Measurements from ENCODE around the gene CX3CR1. TPM values are rescaled to one million over a fixed set of nuclear protein-coding genes. Genes with fewer than 3 reads are reported as not detected.

CX3CR1 gene
- total and polyA plus RNA-seq, 7 donors, result 0.03 to 1.9 (median 0.55) TPM

GRCh38 chr3:39284457-39284881 lies 4.6 kb upstream of the CX3CR1 start:
- intact Hi-C loops (cut with DNase I), result no loop called here
- H3K27ac ChIP-seq, result no peak overlapping the region
- ATAC-seq, result no peak
- 55 to 71% (median 61%) methylated on average over 5 of the region's 5 CpGs for WGBS, 3 donors
- TF ChIP-seq, protein P1, sequence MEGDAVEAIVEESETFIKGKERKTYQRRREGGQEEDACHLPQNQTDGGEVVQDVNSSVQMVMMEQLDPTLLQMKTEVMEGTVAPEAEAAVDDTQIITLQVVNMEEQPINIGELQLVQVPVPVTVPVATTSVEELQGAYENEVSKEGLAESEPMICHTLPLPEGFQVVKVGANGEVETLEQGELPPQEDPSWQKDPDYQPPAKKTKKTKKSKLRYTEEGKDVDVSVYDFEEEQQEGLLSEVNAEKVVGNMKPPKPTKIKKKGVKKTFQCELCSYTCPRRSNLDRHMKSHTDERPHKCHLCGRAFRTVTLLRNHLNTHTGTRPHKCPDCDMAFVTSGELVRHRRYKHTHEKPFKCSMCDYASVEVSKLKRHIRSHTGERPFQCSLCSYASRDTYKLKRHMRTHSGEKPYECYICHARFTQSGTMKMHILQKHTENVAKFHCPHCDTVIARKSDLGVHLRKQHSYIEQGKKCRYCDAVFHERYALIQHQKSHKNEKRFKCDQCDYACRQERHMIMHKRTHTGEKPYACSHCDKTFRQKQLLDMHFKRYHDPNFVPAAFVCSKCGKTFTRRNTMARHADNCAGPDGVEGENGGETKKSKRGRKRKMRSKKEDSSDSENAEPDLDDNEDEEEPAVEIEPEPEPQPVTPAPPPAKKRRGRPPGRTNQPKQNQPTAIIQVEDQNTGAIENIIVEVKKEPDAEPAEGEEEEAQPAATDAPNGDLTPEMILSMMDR (IDR thresholded peaks at IDR 0.05), result no peak
- no peak for DNase-seq
- no peaks in the 10 kb centered on the region for H3K9me3 ChIP-seq
- H3K4me1 ChIP-seq, result peaks cover 26% of the 10 kb centered on the region
- no peak overlapping the region for H3K4me3 ChIP-seq
- H3K27me3 ChIP-seq (ENCODE audit: insufficient read depth in 3 of 3, low read length in 2 of 3), result no peaks in the 10 kb centered on the region
- H3K36me3 ChIP-seq (ENCODE audit: insufficient read depth in 1 of 2, low read depth in 1 of 2), result no peaks in the 10 kb centered on the region

GRCh38 chr3:39282057-39282456 lies 2.2 kb upstream of the CX3CR1 start:
- intact Hi-C loops (cut with DNase I), result no loop called here
- Histone ChIP-seq H3K4me3 (no peak overlapping the region), H3K4me1 (peaks cover 19% of the 10 kb centered on the region), H3K27me3 (ENCODE audit: insufficient read depth in 3 of 3, low read length in 2 of 3) (no peaks in the 10 kb centered on the region), H3K9me3 (no peaks in the 10 kb centered on the region), H3K27ac (no peak overlapping the region), H3K36me3 (ENCODE audit: insufficient read depth in 1 of 2, low read depth in 1 of 2) (no peaks in the 10 kb centered on the region)
- TF ChIP-seq, protein P1 (IDR thresholded peaks at IDR 0.05), result no peak
- ATAC-seq (no peak), DNase-seq (no peak)
- WGBS, 3 donors, result 62 to 83% (median 76%) methylated on average over 6 of the region's 6 CpGs

DNA sequence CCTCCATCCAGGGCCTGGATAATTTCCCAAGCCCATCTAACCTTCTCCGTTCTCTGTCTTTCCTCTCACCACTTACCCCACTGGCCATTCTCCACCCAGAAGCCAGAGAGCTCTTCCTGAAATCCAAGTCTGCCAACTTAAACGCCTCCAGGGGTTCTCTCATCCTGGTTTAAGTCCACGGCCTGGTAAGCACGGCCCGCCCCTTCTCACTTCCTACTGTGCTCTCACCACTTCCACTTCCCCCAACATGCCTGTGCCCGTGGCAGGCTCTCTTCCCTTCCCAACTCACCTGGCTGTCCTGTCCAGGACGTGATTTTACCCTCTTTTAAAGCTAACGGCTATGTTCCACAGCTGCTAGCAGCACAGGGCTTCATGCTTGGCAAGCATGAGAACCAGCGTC lies 1.7 kb upstream of the CX3CR1 start:
- TF ChIP-seq, protein P1 (IDR thresholded peaks at IDR 0.05), result no peak
- intact Hi-C loops (cut with DNase I), result no loop called here
- Histone ChIP-seq H3K27me3 (ENCODE audit: insufficient read depth in 3 of 3, low read length in 2 of 3) (no peaks in the 10 kb centered on the region), H3K4me3 (no peak overlapping the region), H3K9me3 (no peaks in the 10 kb centered on the region), H3K4me1 (peaks cover 14% of the 10 kb centered on the region), H3K36me3 (ENCODE audit: insufficient read depth in 1 of 2, low read depth in 1 of 2) (no peaks in the 10 kb centered on the region), H3K27ac (no peak overlapping the region)
- DNase-seq, result no peak
- no peak for ATAC-seq
- WGBS, 3 donors, result 77 to 88% (median 83%) methylated on average over 9 of the region's 9 CpGs

GRCh38 chr3:39280571-39280970 lies 735 bp upstream of the CX3CR1 start:
- H3K4me3 ChIP-seq, result peak overlapping the region; percentile 46
- ATAC-seq (no peak), DNase-seq (no peak)
- TF ChIP-seq, protein P1 (IDR thresholded peaks at IDR 0.05), result no peak
- H3K27ac ChIP-seq, result peak overlapping the region; percentile 79
- WGBS, 3 donors, result 94 to 96% (median 95%) methylated on average over 5 of the region's 5 CpGs
- H3K36me3 ChIP-seq (ENCODE audit: insufficient read depth in 1 of 2, low read depth in 1 of 2), result no peaks in the 10 kb centered on the region
- peaks cover 14% of the 10 kb centered on the region for H3K4me1 ChIP-seq
- H3K9me3 ChIP-seq, result no peaks in the 10 kb centered on the region
- intact Hi-C loops (cut with DNase I), result no loop called here
- no peaks in the 10 kb centered on the region for H3K27me3 ChIP-seq (ENCODE audit: insufficient read depth in 3 of 3, low read length in 2 of 3)

DNA sequence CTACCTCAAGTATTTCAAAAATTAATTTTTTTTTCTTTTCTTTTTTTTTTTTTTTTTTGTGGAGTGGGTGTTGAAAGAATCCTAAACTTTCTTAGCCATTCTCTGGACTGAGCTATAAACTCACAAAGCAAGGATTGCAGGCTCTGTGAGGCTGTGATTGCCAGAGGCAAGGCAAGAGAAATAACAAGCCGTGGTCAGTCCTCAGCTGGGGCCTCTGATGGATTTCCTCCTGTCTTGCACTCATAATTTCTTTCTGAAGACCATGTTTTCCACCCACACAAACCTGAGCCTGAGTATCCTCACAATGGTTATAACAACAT lies 1.3 kb downstream of the CX3CR1 start:
- peaks cover 14% of the 10 kb centered on the region for H3K4me1 ChIP-seq
- no peaks in the 10 kb centered on the region for H3K36me3 ChIP-seq (ENCODE audit: insufficient read depth in 1 of 2, low read depth in 1 of 2)
- H3K9me3 ChIP-seq, result no peaks in the 10 kb centered on the region
- no peaks in the 10 kb centered on the region for H3K27me3 ChIP-seq (ENCODE audit: insufficient read depth in 3 of 3, low read length in 2 of 3)
- ATAC-seq (no peak), DNase-seq (no peak)
- TF ChIP-seq, protein P1 (IDR thresholded peaks at IDR 0.05), result no peak
- H3K4me3 ChIP-seq, result no peak overlapping the region
- intact Hi-C loops (cut with DNase I), result no loop called here
- H3K27ac ChIP-seq, result no peak overlapping the region
- 34 to 61% (median 54%) methylated on average over 1 of the region's 1 CpG for WGBS, 3 donors
